A673 (cell line): Measurements from ENCODE around the gene DDX42. TPM values are rescaled to one million over a fixed set of nuclear protein-coding genes. Genes with fewer than 3 reads are reported as not detected.
A peak's percentile ranks its signal among the peaks of the same experiment; 100 is the strongest.

Source experiments
- BruUV-seq: library from RNA; stranded (reverse); fragments of 400-500 nt; replicated peaks from 2 replicates; lab custom pipeline; 2021; lab: Mats Ljungman, UMichigan
- CTCF ChIA-PET: fragments of 300-600 bp; sonication (Branson Sonifier 250); formaldehyde crosslinking; loops from one replicate; lab custom pipeline; 2022; ENCODE audit warnings: antibody characterized with exemption; lab: Charles Lee
- POLR2A ChIA-PET: fragments of 300-600 bp; sonication (Branson Sonifier 250); formaldehyde crosslinking; loops from one replicate; lab custom pipeline; 2022; ENCODE audit warnings: antibody characterized with exemption; ENCODE audit not compliant: low non-redundant PET; lab: Charles Lee
- DNase-seq: peaks from one replicate; pipeline ENCODE4 v3.0.0-alpha.2; 2015; ENCODE audit warnings: low spot score
- H3K27ac ChIP-seq: fragments of 200-600 bp; sonication (generic); 2 replicates; pipeline ENCODE4 v1.5.1; 2016; ENCODE audit warnings: mixed run types, low read depth, mild to moderate bottlenecking, mixed read lengths, antibody characterized with exemption, low read length; ENCODE audit not compliant: poor library complexity, severe bottlenecking
- H3K27me3 ChIP-seq: fragments of 200-600 bp; sonication (generic); replicated peaks from 2 replicates; pipeline ENCODE4 v1.6.1; 2017; ENCODE audit warnings: mixed run types, low read depth, mild to moderate bottlenecking, mixed read lengths, antibody characterized with exemption, low read length; ENCODE audit not compliant: insufficient read depth, poor library complexity
- H3K36me3 ChIP-seq: fragments of 200-600 bp; sonication (generic); 2 replicates; pipeline ENCODE4 v1.6.1; 2016; ENCODE audit warnings: mixed run types, mild to moderate bottlenecking, mixed read lengths, antibody characterized with exemption, low read length; ENCODE audit not compliant: insufficient read depth, poor library complexity, severe bottlenecking
- H3K4me1 ChIP-seq: fragments of 200-600 bp; sonication (generic); 2 replicates; pipeline ENCODE4 v1.6.1; 2017; ENCODE audit warnings: mixed run types, mild to moderate bottlenecking, mixed read lengths, antibody characterized with exemption, low read length; ENCODE audit not compliant: insufficient read depth, poor library complexity, severe bottlenecking
- H3K4me3 ChIP-seq: fragments of 200-600 bp; sonication (generic); 2 replicates; pipeline ENCODE4 v1.5.1; 2016; ENCODE audit warnings: low read depth, mixed run types, mild to moderate bottlenecking, mixed read lengths, low read length; ENCODE audit not compliant: poor library complexity, severe bottlenecking
- H3K9me3 ChIP-seq: fragments of 200-600 bp; sonication (generic); 2 replicates; pipeline ENCODE4 v1.6.1; 2016; ENCODE audit warnings: mixed run types, low read depth, mild to moderate bottlenecking, mixed read lengths, antibody characterized with exemption, low read length; ENCODE audit not compliant: poor library complexity, severe bottlenecking
- EZH2 ChIP-seq: fragments of 200-600 bp; sonication (generic); IDR thresholded peaks from 2 replicates; pipeline ENCODE4 v1.6.1; 2017; ENCODE audit warnings: borderline replicate concordance, low read depth, mild to moderate bottlenecking, mixed read lengths, antibody characterized with exemption, low read length; ENCODE audit not compliant: poor library complexity, severe bottlenecking
- intact Hi-C: fragments of 100-400 bp; cut with micrococcal nuclease; formaldehyde crosslinking; loops from one replicate; pipeline ENCODE4 v1.10.0; 2022; ENCODE audit not compliant: unreplicated experiment
- total RNA-seq: library from RNA; stranded (reverse); gene quantifications from 2 replicates; pipeline ENCODE4 v1.2.3, GENCODE V29; 2021
- TF ChIP-seq, protein P1 (sequence below): fragments of 300-800, 200-600 bp; sonication (generic); conservative IDR thresholded peaks from 2 replicates; pipeline ENCODE4 v1.5.1; 2017; ENCODE audit warnings: low read depth, mild to moderate bottlenecking, antibody characterized with exemption, low read length, moderate library complexity, mixed read lengths

The DDX42 gene
- total RNA-seq, 1 experiment from 2014 or later, result 148 TPM

DNA sequence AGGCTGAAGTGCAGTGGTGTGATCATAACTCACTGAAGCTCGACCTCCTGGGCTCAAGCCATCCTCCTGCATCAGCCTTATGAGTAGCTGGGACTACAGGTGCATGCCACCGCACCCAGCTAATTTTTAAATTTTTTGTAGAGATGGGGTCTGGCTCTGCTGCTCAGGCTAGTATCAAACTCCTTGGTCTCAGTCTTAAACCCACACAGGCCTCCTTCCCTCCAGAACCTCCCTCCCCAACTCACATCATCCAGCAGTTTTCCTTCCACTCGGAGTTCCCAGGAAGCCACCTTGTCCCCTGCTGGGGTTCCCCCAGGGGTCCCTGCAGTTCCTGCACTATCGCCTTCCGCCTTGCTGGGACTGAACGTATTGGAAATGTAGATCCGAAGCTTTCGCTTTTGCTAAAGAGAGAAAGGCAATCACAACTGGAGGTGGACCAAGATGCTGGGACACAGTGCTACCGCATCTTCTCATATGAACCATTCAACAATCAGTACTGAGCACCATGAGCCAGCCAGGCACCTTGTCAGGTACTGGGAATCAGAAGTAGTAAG, 61.3 kb downstream of the DDX42 start:
- intact Hi-C loops, result loop anchor here (2.0 kb wide), 1 partner anchor 134 kb away; the partner anchor contains the start of gene LIMD2
- TF ChIP-seq EZH2, result no peak
- TF ChIP-seq, protein P1, sequence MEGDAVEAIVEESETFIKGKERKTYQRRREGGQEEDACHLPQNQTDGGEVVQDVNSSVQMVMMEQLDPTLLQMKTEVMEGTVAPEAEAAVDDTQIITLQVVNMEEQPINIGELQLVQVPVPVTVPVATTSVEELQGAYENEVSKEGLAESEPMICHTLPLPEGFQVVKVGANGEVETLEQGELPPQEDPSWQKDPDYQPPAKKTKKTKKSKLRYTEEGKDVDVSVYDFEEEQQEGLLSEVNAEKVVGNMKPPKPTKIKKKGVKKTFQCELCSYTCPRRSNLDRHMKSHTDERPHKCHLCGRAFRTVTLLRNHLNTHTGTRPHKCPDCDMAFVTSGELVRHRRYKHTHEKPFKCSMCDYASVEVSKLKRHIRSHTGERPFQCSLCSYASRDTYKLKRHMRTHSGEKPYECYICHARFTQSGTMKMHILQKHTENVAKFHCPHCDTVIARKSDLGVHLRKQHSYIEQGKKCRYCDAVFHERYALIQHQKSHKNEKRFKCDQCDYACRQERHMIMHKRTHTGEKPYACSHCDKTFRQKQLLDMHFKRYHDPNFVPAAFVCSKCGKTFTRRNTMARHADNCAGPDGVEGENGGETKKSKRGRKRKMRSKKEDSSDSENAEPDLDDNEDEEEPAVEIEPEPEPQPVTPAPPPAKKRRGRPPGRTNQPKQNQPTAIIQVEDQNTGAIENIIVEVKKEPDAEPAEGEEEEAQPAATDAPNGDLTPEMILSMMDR, result no peak; the same call in 1 of the 2 replicates
- Histone ChIP-seq H3K4me3 (no peak overlapping the region), H3K27me3 (no peaks in the 10 kb centered on the region), H3K36me3 (peaks cover 65% of the 10 kb centered on the region), H3K9me3 (no peaks in the 10 kb centered on the region), H3K4me1 (peaks cover 38% of the 10 kb centered on the region), H3K27ac (no peak overlapping the region)
- BruUV-seq, result no TSS peak
- ChIA-PET POLR2A (no interaction called here), CTCF (no interaction called here)
- no peak for DNase-seq

DNA sequence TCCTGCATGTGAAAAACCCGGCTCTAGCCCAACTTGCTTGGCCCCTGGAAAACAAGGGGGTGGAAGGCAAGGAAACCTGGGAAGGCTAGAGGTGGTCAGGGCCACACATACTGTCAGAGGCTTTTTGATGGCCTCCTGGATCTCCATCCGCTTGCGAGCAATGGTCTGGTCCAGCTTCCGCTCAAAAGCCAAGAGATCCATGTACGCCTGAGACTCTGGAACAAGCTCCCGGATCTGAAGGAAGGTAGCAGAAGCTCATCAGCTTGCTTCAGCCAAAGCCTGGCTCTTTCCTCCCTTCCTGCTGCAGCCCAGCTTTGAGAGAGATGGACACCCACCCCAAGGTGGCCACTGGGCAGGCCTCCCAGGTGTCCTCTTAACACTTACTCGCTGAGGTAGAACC, 62.8 kb downstream of the DDX42 start:
- no TSS peak for BruUV-seq
- Histone ChIP-seq H3K27me3 (no peaks in the 10 kb centered on the region), H3K9me3 (no peaks in the 10 kb centered on the region), H3K4me3 (no peak overlapping the region), H3K27ac (no peak overlapping the region), H3K4me1 (peaks cover 49% of the 10 kb centered on the region), H3K36me3 (peaks cover 50% of the 10 kb centered on the region)
- DNase-seq, result no peak
- intact Hi-C loops, result no loop called here
- TF ChIP-seq EZH2, result no peak
- TF ChIP-seq, protein P1, result no peak
- ChIA-PET CTCF (no interaction called here), POLR2A (no interaction called here)

DNA sequence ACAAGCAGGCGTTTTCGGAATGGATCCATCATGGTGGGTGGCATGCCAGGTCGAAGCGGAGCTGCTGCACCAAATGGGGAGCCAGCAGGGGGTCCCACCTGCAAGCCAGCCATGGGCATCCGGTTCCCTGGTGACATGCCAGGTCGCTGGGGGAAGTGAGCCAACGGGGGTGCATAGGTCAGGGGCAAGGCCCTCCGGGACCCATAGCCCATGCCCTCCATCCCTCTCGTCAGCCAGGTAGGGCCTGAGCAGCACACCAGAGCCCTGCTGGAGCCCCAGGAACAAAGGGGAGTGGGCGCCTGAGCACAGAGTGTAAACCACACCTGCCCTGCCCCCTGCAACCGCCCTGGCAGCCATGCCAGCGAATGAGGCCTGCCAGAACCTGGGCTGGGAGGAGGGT, 63.5 kb downstream of the DDX42 start:
- ChIA-PET CTCF (no interaction called here), POLR2A (no interaction called here)
- BruUV-seq, result no TSS peak
- Histone ChIP-seq H3K9me3 (no peaks in the 10 kb centered on the region), H3K27ac (peak overlapping the region; percentile 92), H3K4me1 (peaks cover 49% of the 10 kb centered on the region), H3K4me3 (no peak overlapping the region), H3K36me3 (peaks cover 43% of the 10 kb centered on the region), H3K27me3 (no peaks in the 10 kb centered on the region)
- no peak for TF ChIP-seq EZH2
- TF ChIP-seq, protein P1, result no peak
- intact Hi-C loops, result no loop called here
- DNase-seq, result no peak
